Stomach (tissue), 9 donors: ENCODE measurements around the gene ABHD17C. TPM values are rescaled to one million over a fixed set of nuclear protein-coding genes. Genes with fewer than 3 reads are reported as not detected.

ENCODE experiments used
- DNase-seq, 2 donors: peaks; one replicate each; pipeline versions ENCODE4 v3.0.0 to v3.0.0-alpha.2; 2013 to 2019
- H3K27ac ChIP-seq, 5 donors: fragments of 200-600 bp in 4 of 5; sonication (generic) in 4 of 5; one replicate each; pipeline ENCODE4 v1.5.1; 2013 to 2019; ENCODE audit warnings: mild to moderate bottlenecking in 1 of 5, moderate library complexity in 1 of 5
- H3K27me3 ChIP-seq, 3 donors: fragments of 200-600 bp; sonication (generic); one replicate each; pipeline ENCODE4 v1.5.1; 2017 to 2019; ENCODE audit warnings: mixed run types in 1 of 3
- H3K36me3 ChIP-seq, 4 donors: fragments of 200-600 bp; sonication (generic); 1 replicate in 3 of 4; 2 replicates in 1 of 4; pipeline ENCODE4 v1.5.1; 2016 to 2019
- H3K4me1 ChIP-seq, 4 donors: fragments of 200-600 bp; sonication (generic); one replicate each; pipeline ENCODE4 v1.5.1; 2016 to 2019
- H3K4me3 ChIP-seq, 4 donors: fragments of 200-600 bp; sonication (generic) in 3 of 4; one replicate each; pipeline ENCODE4 v1.5.1; 2016 to 2019; ENCODE audit warnings: mild to moderate bottlenecking in 1 of 4
- H3K9me3 ChIP-seq, 4 donors: fragments of 200-600 bp; sonication (generic); one replicate each; pipeline ENCODE4 v1.5.1; 2016 to 2019
- EP300 ChIP-seq: sonication (generic); formaldehyde crosslinking; IDR thresholded peaks from one replicate; pipeline ENCODE4 v1.6.1; 2017; ENCODE audit warnings: antibody characterized with exemption
- POLR2A ChIP-seq, 4 donors: fragments of 450-650 bp; IDR thresholded peaks; one replicate each; pipeline ENCODE4 v1.6.1; 2016; ENCODE audit warnings: antibody characterized with exemption in 4 of 4, control low read depth in 2 of 4, mild to moderate bottlenecking in 1 of 4, moderate library complexity in 1 of 4
- POLR2AphosphoS5 ChIP-seq, 3 donors: sonication (generic); formaldehyde crosslinking; IDR thresholded peaks; one replicate each; pipeline ENCODE4 v1.6.1; 2016; ENCODE audit warnings: antibody characterized with exemption in 3 of 3
- WGBS, 5 donors: extraction: QIAGEN DNeasy Blood & Tissue Kit in 3 of 5; methylation state at CpG; one replicate each; pipeline versions ENCODE4 v1.1.5 to v1.1.7; 2013 to 2018; 5-methylcytosine and 5-hydroxymethylcytosine counted together
- intact Hi-C: fragments of 100-400 bp; cut with DNase I; formaldehyde crosslinking; loops from one replicate; pipeline ENCODE4 v1.15.1; 2023; ENCODE audit warnings: low total_unique reads
- polyA plus RNA-seq, 3 donors: library from polyadenylated mRNA; stranded (reverse); fragments of 200-250 nt; gene quantifications; one replicate each; pipeline ENCODE4 v1.2.3, GENCODE V29; 2013
- total RNA-seq, 5 donors: library from RNA; depleted of rRNA; stranded (reverse); fragments of >200 nt; gene quantifications; one replicate each; pipeline versions ENCODE4 v1.1.0 to v1.2.3, GENCODE V29; 2014 to 2016
- TF ChIP-seq, protein P1 (sequence below), 7 experiments: fragments of 450-650 bp in 4 of 7; fragments of 200-600 bp in 3 of 7; sonication (generic) in 3 of 7; IDR thresholded peaks; one replicate each; pipeline ENCODE4 v1.5.1; 2016 to 2019; ENCODE audit warnings: antibody characterized with exemption in 7 of 7, control low read depth in 2 of 7, mild to moderate bottlenecking in 1 of 7
- donor health status: healthy with polysubstance abuse.
- donor health status: Bipolar disorder and iron deficiency.
- donor health status: healthy.

ABHD17C gene
- total and polyA plus RNA-seq, 8 donors = 1.2 to 55.3 (median 21.1) TPM

DNA sequence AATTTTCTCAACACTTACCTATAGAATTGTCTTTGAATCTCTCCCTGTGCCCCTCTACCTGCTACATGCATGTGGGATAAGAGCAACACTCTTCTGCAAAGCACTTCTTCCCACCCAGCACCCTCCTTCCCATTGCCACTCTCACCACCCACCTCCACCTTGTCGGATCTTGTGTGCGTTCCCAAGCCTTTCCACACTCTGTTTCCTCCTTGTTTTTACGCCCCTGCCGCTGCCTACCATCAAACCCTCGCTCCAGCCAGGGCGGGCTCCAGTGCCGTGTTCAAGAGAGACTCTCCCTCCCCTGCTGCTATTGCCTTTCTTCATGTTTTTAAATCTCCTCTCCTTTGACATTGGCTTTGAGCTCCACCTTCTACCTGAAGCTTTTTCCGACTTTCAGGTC lies 40.2 kb downstream of the ABHD17C start:
- TF ChIP-seq POLR2AphosphoS5 (IDR thresholded peaks at IDR 0.05) (no peak), EP300 (no peak), POLR2A (IDR thresholded peaks at IDR 0.05) (no peak)
- TF ChIP-seq, protein P1, sequence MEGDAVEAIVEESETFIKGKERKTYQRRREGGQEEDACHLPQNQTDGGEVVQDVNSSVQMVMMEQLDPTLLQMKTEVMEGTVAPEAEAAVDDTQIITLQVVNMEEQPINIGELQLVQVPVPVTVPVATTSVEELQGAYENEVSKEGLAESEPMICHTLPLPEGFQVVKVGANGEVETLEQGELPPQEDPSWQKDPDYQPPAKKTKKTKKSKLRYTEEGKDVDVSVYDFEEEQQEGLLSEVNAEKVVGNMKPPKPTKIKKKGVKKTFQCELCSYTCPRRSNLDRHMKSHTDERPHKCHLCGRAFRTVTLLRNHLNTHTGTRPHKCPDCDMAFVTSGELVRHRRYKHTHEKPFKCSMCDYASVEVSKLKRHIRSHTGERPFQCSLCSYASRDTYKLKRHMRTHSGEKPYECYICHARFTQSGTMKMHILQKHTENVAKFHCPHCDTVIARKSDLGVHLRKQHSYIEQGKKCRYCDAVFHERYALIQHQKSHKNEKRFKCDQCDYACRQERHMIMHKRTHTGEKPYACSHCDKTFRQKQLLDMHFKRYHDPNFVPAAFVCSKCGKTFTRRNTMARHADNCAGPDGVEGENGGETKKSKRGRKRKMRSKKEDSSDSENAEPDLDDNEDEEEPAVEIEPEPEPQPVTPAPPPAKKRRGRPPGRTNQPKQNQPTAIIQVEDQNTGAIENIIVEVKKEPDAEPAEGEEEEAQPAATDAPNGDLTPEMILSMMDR (IDR thresholded peaks at IDR 0.05) = no peak
- Histone ChIP-seq H3K9me3 (no peaks in the 10 kb centered on the region), H3K36me3 (no peaks in the 10 kb centered on the region), H3K27me3 (no peaks in the 10 kb centered on the region), H3K4me3 (no peak overlapping the region), H3K27ac (no peak overlapping the region), H3K4me1 (peaks cover 0 to 43% (median 26%) of the 10 kb centered on the region in 4 donors)
- WGBS, 5 donors = 94 to 99% (median 98%) methylated on average over 8 of the region's 8 CpGs
- intact Hi-C loops = no loop called here
- DNase-seq = no peak

- WGBS, 5 donors = 60 to 68% (median 61%) methylated on average over 4 of the region's 4 CpGs
- intact Hi-C loops = no loop called here
- TF ChIP-seq, protein P1 (IDR thresholded peaks at IDR 0.05) = no peak
- TF ChIP-seq EP300 (no peak), POLR2A (IDR thresholded peaks at IDR 0.05) (no peak), POLR2AphosphoS5 (IDR thresholded peaks at IDR 0.05) (no peak)
These were observed 41.5 kb downstream of the ABHD17C start for GRCh38 chr15:80736560-80736959.

DNA sequence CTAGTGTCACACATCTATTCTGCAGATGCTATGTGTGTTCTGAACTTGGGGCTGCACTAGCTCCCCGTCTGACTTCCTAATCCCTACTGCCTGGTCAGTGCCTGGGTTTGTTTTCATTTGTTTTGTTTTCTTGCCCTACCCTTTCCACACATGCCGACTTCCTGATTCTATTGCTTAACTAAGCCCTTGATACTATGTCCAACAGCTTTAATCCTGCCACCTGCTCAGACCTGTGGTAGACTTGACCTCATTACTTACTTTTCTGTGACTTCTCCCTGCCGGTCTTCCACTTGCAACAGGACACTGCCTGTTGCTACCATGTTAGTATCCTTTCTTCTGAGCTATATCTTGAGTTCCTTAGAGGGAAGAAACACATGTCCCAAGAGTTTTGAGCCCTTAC lies 44.8 kb downstream of the ABHD17C start:
- DNase-seq = peak; percentile 39 to 71
- Histone ChIP-seq H3K4me3 (no peak overlapping the region), H3K27me3 (no peaks in the 10 kb centered on the region), H3K4me1 (peaks cover 19 to 59% (median 26%) of the 10 kb centered on the region in 4 donors), H3K9me3 (no peaks in the 10 kb centered on the region), H3K36me3 (no peaks in the 10 kb centered on the region), H3K27ac (peak overlapping the region; percentile 20 to 77 (median 55))
- intact Hi-C loops = no loop called here
- TF ChIP-seq POLR2A (IDR thresholded peaks at IDR 0.05) = no peak
- TF ChIP-seq, protein P1 (IDR thresholded peaks at IDR 0.05) = no peak
- peak in 2 of 3 donors; percentile 35 to 66 for TF ChIP-seq POLR2AphosphoS5 (IDR thresholded peaks at IDR 0.05)
- TF ChIP-seq EP300 = no peak
- WGBS, 5 donors = 25 to 47% (median 40%) methylated on average over 3 of the region's 3 CpGs

More at GRCh38 chr15:80736560-80736959, 41.5 kb downstream of the ABHD17C start:
- peaks cover 0 to 45% (median 23%) of the 10 kb centered on the region in 4 donors for H3K4me1 ChIP-seq
- no peak overlapping the region for H3K4me3 ChIP-seq
- DNase-seq = peak in 1 of 2 donors; percentile 64
- no peaks in the 10 kb centered on the region for H3K36me3 ChIP-seq
- H3K27me3 ChIP-seq = no peaks in the 10 kb centered on the region
- no peaks in the 10 kb centered on the region for H3K9me3 ChIP-seq
- H3K27ac ChIP-seq = no peak overlapping the region

DNA sequence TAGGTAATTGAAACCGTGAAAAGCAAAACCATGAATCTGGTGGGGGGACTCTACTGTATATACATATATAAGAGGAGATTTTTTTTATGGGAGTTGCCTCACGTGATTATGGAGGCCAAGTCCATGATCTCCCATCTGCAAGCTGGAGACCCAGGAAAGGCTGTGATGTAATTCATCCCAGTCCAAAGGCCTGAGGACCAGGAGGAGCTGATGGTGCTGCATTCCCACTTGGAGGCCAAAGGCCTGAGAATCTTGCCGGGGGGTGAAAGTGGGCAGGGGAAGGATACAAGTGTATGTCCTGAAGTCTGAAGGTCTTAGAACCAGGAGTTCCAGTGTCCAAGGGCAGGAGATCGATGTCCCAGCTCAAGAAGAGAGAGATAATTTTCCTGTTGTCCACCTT lies 47.0 kb downstream of the ABHD17C start:
- Histone ChIP-seq H3K27me3 (no peaks in the 10 kb centered on the region), H3K9me3 (no peaks in the 10 kb centered on the region), H3K36me3 (no peaks in the 10 kb centered on the region), H3K4me1 (peaks cover 19 to 59% (median 24%) of the 10 kb centered on the region in 4 donors), H3K4me3 (no peak overlapping the region), H3K27ac (peak overlapping the region in 2 of 5 donors; percentile 5 to 77)
- no peak for DNase-seq
- TF ChIP-seq, protein P1 (IDR thresholded peaks at IDR 0.05) = no peak
- no peak for TF ChIP-seq POLR2AphosphoS5 (IDR thresholded peaks at IDR 0.05)
- no peak for TF ChIP-seq POLR2A (IDR thresholded peaks at IDR 0.05)
- no peak for TF ChIP-seq EP300
- intact Hi-C loops = no loop called here
- WGBS, 5 donors = 93 to 99% (median 96%) methylated on average over 4 of the region's 4 CpGs
